HepG2 (cell line): ENCODE measurements around the gene MED12L. TPM values are rescaled to one million over a fixed set of nuclear protein-coding genes. Genes with fewer than 3 reads are reported as not detected.

ENCODE experiments used
- CENPX ChIP-seq: sonication (generic); formaldehyde crosslinking; IDR thresholded peaks from 2 replicates; pipeline ENCODE4 v1.9.0; 2021; ENCODE audit warnings: mild to moderate bottlenecking, missing genetic modification reagents, moderate library complexity
- DR1 ChIP-seq: sonication (generic); formaldehyde crosslinking; IDR thresholded peaks from 2 replicates; pipeline ENCODE4 v1.8.0; 2021; ENCODE audit warnings: mild to moderate bottlenecking, missing genetic modification reagents, inconsistent platforms
- GATAD1 ChIP-seq: IDR thresholded peaks from 2 replicates; pipeline ENCODE4 v1.6.1; 2016; ENCODE audit warnings: missing genetic modification reagents, missing compliant biosample characterization
- KDM4B ChIP-seq: sonication (generic); formaldehyde crosslinking; IDR thresholded peaks from 2 replicates; pipeline ENCODE4 v1.4.0; 2020; ENCODE audit warnings: missing genetic modification reagents
- LCORL ChIP-seq, 2 experiments: fragments of 450-650 bp in 1 of 2; sonication (generic) in 1 of 2; formaldehyde crosslinking in 1 of 2; IDR thresholded peaks; 2 replicates each; pipeline versions ENCODE4 v1.5.0 to v1.6.1; 2017 to 2020; ENCODE audit warnings: antibody characterized with exemption in 1 of 2, missing genetic modification reagents in 1 of 2
- NFYC ChIP-seq: IDR thresholded peaks from 2 replicates; pipeline ENCODE4 v1.6.1; 2016; ENCODE audit warnings: missing genetic modification reagents, missing compliant biosample characterization
- PHF8 ChIP-seq: sonication (generic); formaldehyde crosslinking; IDR thresholded peaks from 2 replicates; pipeline ENCODE4 v1.5.0; 2020; ENCODE audit warnings: missing genetic modification reagents
- RFXAP ChIP-seq: sonication (generic); formaldehyde crosslinking; IDR thresholded peaks from 2 replicates; pipeline ENCODE4 v1.4.0; 2020; ENCODE audit warnings: missing genetic modification reagents, borderline replicate concordance
- SMARCC2 ChIP-seq: fragments of 450-650 bp; IDR thresholded peaks from 2 replicates; pipeline ENCODE4 v1.6.1; 2017; ENCODE audit warnings: antibody characterized with exemption, mild to moderate bottlenecking
- SNRNP70 ChIP-seq: fragments of 200-400 bp; formaldehyde crosslinking; IDR thresholded peaks from 2 replicates; pipeline ENCODE4 v1.6.1; 2017; ENCODE audit warnings: mild to moderate bottlenecking, low read depth, low read length, moderate library complexity
- TAF1 ChIP-seq: sonication (generic); formaldehyde crosslinking; IDR thresholded peaks from 2 replicates; pipeline ENCODE4 v1.4.0; 2020; ENCODE audit warnings: missing genetic modification reagents
- ZC3H13 ChIP-seq: sonication (generic); formaldehyde crosslinking; IDR thresholded peaks from 2 replicates; pipeline ENCODE4 v1.8.1; 2023; ENCODE audit warnings: mild to moderate bottlenecking, missing genetic modification reagents, moderate library complexity
- ZFP91 ChIP-seq: sonication (generic); formaldehyde crosslinking; IDR thresholded peaks from 2 replicates; pipeline ENCODE4 v1.9.0; 2022; ENCODE audit warnings: missing genetic modification reagents, mild to moderate bottlenecking, borderline replicate concordance
- ZMYM4 ChIP-seq: sonication (generic); formaldehyde crosslinking; IDR thresholded peaks from 2 replicates; pipeline ENCODE4 v1.8.1; 2023; ENCODE audit warnings: mild to moderate bottlenecking, missing genetic modification reagents
- ZNF251 ChIP-seq: sonication (generic); formaldehyde crosslinking; IDR thresholded peaks from 2 replicates; pipeline ENCODE4 v1.9.0; 2021; ENCODE audit warnings: mild to moderate bottlenecking, missing genetic modification reagents
- ZNF296 ChIP-seq: sonication (generic); formaldehyde crosslinking; conservative IDR thresholded peaks from 2 replicates; pipeline ENCODE4 v1.5.0; 2020; ENCODE audit warnings: mild to moderate bottlenecking, missing genetic modification reagents
- ZNF354B ChIP-seq: sonication (generic); formaldehyde crosslinking; IDR thresholded peaks from 2 replicates; pipeline ENCODE4 v1.8.0; 2022; ENCODE audit warnings: mild to moderate bottlenecking, missing genetic modification reagents
- ZNF678 ChIP-seq: sonication (generic); formaldehyde crosslinking; IDR thresholded peaks from 2 replicates; pipeline ENCODE4 v1.4.0; 2020; ENCODE audit warnings: mild to moderate bottlenecking, missing genetic modification reagents
- ZNF737 ChIP-seq: sonication (generic); formaldehyde crosslinking; IDR thresholded peaks from 2 replicates; pipeline ENCODE4 v1.5.0; 2020; ENCODE audit warnings: missing genetic modification reagents, mild to moderate bottlenecking, borderline replicate concordance
- ZNF75D ChIP-seq: sonication (generic); formaldehyde crosslinking; IDR thresholded peaks from 2 replicates; pipeline ENCODE4 v1.8.1; 2023; ENCODE audit warnings: missing genetic modification reagents, mild to moderate bottlenecking, borderline replicate concordance
- ZNF883 ChIP-seq: sonication (generic); formaldehyde crosslinking; IDR thresholded peaks from 2 replicates; pipeline ENCODE4 v1.5.1; 2020; ENCODE audit warnings: mild to moderate bottlenecking, missing genetic modification reagents; ENCODE audit errors: not compliant biosample characterization
- polyA plus RNA-seq, 8 experiments: library from polyadenylated mRNA; depleted of rRNA in 3 of 8; stranded (reverse) in 7 of 8; unstranded in 1 of 8; fragments of >200 nt; fragmentation: Illumina TruSeq in 4 of 8; extraction: Trizol in 4 of 8; gene quantifications; 2 replicates each; pipeline versions ENCODE4 v1.2.1 to v1.2.3, GENCODE V29; 2011 to 2016; ENCODE audit warnings: low read depth in 4 of 8, missing spikeins in 1 of 8, mixed read lengths in 1 of 8; ENCODE audit not compliant: insufficient read depth in 1 of 8
- total RNA-seq, 5 experiments: library from RNA; depleted of rRNA; stranded (reverse); fragments of >200 nt; fragmentation: Illumina TruSeq; extraction: Trizol; gene quantifications; 2 replicates each; pipeline ENCODE4 v1.2.3, GENCODE V29; 2016; ENCODE audit warnings: low read depth in 1 of 5
- TF ChIP-seq, protein P1 (sequence below): sonication (generic); formaldehyde crosslinking; IDR thresholded peaks from 2 replicates; pipeline ENCODE4 v1.4.0; 2020; ENCODE audit warnings: mild to moderate bottlenecking, low read depth, missing genetic modification reagents
- TF ChIP-seq, protein P2 (sequence below): sonication (generic); formaldehyde crosslinking; IDR thresholded peaks from 2 replicates; pipeline ENCODE4 v1.5.0; 2020; ENCODE audit warnings: missing genetic modification reagents
- TF ChIP-seq, protein P3 (sequence below): sonication (generic); formaldehyde crosslinking; IDR thresholded peaks from 2 replicates; pipeline ENCODE4 v1.5.0; 2020; ENCODE audit warnings: mild to moderate bottlenecking, missing genetic modification reagents

MED12L gene
- total and polyA plus RNA-seq, 2 of the 13 experiments (the other 11 are each of a cell fraction or from before 2014, with no cell fraction given) = 0.07 to 0.64 TPM

DNA sequence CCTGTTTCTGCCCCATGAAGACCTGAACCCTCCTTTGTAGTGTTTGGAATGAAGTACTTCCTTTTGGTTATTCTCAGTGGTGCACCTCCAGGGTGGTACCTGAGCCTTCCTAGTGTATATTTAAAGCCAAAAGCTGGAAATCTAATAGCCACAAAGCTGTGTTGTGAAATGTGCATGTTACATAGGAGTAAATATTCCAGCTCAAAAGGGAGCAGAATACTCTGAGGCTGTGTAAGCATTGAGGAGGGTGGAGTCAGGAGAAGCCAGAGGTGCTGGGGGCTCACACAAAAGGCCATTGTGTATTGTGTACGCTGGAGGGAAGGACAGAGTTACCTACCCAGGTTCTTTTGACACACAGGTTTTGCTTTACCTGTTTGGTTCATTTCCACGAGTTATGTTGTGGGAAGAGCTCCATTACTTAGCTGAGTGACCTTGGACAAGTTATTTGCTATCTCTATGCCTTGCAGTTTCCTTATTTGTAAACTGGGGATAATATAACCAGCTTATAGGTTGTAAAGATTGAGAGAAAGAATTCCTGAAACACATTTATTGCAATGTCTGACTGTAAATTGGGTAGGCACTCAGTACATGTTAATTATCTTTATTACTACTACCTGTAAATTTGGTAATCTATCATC, 92.9 kb downstream of the MED12L start (continued):
- TF ChIP-seq, protein P1, sequence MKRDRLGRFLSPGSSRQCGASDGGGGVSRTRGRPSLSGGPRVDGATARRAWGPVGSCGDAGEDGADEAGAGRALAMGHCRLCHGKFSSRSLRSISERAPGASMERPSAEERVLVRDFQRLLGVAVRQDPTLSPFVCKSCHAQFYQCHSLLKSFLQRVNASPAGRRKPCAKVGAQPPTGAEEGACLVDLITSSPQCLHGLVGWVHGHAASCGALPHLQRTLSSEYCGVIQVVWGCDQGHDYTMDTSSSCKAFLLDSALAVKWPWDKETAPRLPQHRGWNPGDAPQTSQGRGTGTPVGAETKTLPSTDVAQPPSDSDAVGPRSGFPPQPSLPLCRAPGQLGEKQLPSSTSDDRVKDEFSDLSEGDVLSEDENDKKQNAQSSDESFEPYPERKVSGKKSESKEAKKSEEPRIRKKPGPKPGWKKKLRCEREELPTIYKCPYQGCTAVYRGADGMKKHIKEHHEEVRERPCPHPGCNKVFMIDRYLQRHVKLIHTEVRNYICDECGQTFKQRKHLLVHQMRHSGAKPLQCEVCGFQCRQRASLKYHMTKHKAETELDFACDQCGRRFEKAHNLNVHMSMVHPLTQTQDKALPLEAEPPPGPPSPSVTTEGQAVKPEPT (CRISPR knock-in tag) = no peak
- TF ChIP-seq SNRNP70 (no peak), PHF8 (CRISPR knock-in tag) (no peak), DR1 (no peak), GATAD1 (CRISPR knock-in tag) (peak; percentile 51; the same call in 1 of the 2 replicates), SMARCC2 (no peak), KDM4B (no peak), ZMYM4 (peak; percentile 72), ZNF251 (CRISPR knock-in tag) (no peak), RFXAP (CRISPR knock-in tag) (no peak; the same call in 1 of the 2 replicates), CENPX (CRISPR knock-in tag) (no peak), ZC3H13 (CRISPR knock-in tag) (no peak), ZNF883 (CRISPR knock-in tag) (no peak), ZNF354B (no peak), NFYC (CRISPR knock-in tag) (no peak), ZNF296 (CRISPR knock-in tag) (no peak), ZNF75D (no peak), TAF1 (CRISPR knock-in tag) (no peak), ZNF737 (no peak), ZNF678 (no peak), ZFP91 (CRISPR knock-in tag) (no peak), LCORL (IDR thresholded peaks at IDR 0.05) (peak; percentile 38; the same call in 1 of the 2 replicates), LCORL (CRISPR knock-in tag; IDR thresholded peaks at IDR 0.05) (peak; percentile 75; the same call in 1 of the 2 replicates)
- TF ChIP-seq, protein P2, sequence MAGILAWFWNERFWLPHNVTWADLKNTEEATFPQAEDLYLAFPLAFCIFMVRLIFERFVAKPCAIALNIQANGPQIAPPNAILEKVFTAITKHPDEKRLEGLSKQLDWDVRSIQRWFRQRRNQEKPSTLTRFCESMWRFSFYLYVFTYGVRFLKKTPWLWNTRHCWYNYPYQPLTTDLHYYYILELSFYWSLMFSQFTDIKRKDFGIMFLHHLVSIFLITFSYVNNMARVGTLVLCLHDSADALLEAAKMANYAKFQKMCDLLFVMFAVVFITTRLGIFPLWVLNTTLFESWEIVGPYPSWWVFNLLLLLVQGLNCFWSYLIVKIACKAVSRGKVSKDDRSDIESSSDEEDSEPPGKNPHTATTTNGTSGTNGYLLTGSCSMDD = no peak
- TF ChIP-seq, protein P3, sequence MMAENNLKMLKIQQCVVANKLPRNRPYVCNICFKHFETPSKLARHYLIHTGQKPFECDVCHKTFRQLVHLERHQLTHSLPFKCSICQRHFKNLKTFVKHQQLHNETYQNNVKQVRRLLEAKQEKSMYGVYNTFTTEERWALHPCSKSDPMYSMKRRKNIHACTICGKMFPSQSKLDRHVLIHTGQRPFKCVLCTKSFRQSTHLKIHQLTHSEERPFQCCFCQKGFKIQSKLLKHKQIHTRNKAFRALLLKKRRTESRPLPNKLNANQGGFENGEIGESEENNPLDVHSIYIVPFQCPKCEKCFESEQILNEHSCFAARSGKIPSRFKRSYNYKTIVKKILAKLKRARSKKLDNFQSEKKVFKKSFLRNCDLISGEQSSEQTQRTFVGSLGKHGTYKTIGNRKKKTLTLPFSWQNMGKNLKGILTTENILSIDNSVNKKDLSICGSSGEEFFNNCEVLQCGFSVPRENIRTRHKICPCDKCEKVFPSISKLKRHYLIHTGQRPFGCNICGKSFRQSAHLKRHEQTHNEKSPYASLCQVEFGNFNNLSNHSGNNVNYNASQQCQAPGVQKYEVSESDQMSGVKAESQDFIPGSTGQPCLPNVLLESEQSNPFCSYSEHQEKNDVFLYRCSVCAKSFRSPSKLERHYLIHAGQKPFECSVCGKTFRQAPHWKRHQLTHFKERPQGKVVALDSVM (CRISPR knock-in tag) = no peak
